ENCODE results near the gene L3MBTL3. TPM values are rescaled to one million over a fixed set of nuclear protein-coding genes. Genes with fewer than 3 reads are reported as not detected.
A peak's percentile ranks its signal among the peaks of the same experiment; 100 is the strongest.

L3MBTL3 gene
- total RNA-seq, 1 donor, result 16.8 TPM

GRCh38 chr6:130009146-130009545, 9.2 kb upstream of the L3MBTL3 start:
- TF ChIP-seq CTCF (IDR thresholded peaks at IDR 0.05; ENCODE audit: insufficient read depth, low read depth, low read length), result no peak
- no peak for DNase-seq (ENCODE audit: low read depth)
- no peak overlapping the region for H3K4me3 ChIP-seq (ENCODE audit: low read depth, low read length)

- no peak for DNase-seq (ENCODE audit: low read depth)
- TF ChIP-seq CTCF (IDR thresholded peaks at IDR 0.05; ENCODE audit: insufficient read depth, low read depth, low read length), result no peak
- H3K4me3 ChIP-seq (ENCODE audit: low read depth, low read length), result no peak overlapping the region
Observed at GRCh38 chr6:130010387-130010786, 8.0 kb upstream of the L3MBTL3 start.

GRCh38 chr6:130012728-130013127, 5.7 kb upstream of the L3MBTL3 start:
- H3K4me3 ChIP-seq (ENCODE audit: low read depth, low read length), result no peak overlapping the region
- no peak for DNase-seq (ENCODE audit: low read depth)
- no peak for TF ChIP-seq CTCF (IDR thresholded peaks at IDR 0.05; ENCODE audit: insufficient read depth, low read depth, low read length)

GRCh38 chr6:130018744-130019325, 454 bp downstream of the L3MBTL3 start:
- H3K4me3 ChIP-seq (ENCODE audit: low read depth, low read length), result peak overlapping the region; percentile 96
- DNase-seq (ENCODE audit: low read depth), result no peak
- TF ChIP-seq CTCF (IDR thresholded peaks at IDR 0.05; ENCODE audit: insufficient read depth, low read depth, low read length), result no peak

GRCh38 chr6:130019326-130020072, 1.1 kb downstream of the L3MBTL3 start:
- no peak for TF ChIP-seq CTCF (IDR thresholded peaks at IDR 0.05; ENCODE audit: insufficient read depth, low read depth, low read length)
- peak; percentile 49 for DNase-seq (ENCODE audit: low read depth)
- peak overlapping the region; percentile 96 for H3K4me3 ChIP-seq (ENCODE audit: low read depth, low read length)

GRCh38 chr6:130020073-130020906, 1.9 kb downstream of the L3MBTL3 start:
- DNase-seq (ENCODE audit: low read depth), result no peak

More at GRCh38 chr6:130020073-130020906, 1.9 kb downstream of the L3MBTL3 start:
- no peak for TF ChIP-seq CTCF (IDR thresholded peaks at IDR 0.05; ENCODE audit: insufficient read depth, low read depth, low read length)
- peak overlapping the region; percentile 83 for H3K4me3 ChIP-seq (ENCODE audit: low read depth, low read length)

All from fibroblast of villous mesenchyme (primary cell).